ENCODE data around the gene AGT.

Gene AGT

DNA sequence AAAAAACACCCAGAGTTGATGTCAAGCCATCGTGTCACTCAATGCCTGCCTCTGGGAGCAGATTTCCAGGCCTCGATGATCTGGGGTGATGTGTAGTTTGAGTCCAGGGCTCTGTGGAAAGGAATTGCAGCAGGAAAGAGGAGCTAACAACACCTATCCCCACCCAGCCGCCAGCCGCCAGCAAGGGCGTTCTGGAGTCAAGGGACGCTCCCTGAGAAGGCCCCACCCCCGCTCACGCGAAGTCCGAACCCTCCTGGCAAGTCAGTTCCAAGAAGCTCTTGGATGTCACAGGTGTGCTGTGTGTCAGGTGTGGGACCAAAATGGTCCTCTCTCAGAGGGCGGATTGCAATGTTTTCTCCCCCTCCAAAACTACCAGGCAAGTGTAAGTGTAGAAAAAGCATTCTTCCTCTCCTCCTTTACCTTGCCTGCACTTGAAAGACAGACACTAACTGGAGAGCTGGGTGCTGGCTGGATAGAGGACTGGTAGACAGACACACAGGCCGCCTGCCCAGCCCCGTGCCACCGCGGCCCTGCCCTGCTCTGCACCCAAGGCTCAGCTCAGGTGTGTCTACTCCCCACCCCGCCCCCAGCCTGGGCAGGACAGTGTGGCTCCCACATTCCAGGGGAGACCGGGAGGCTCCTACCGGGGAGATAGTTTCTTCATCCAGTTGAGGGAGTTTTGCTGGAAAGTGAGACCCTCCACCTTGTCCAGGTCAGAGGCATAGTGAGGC lies 8.5 kb downstream of the AGT start:
- no peaks in the 10 kb centered on the region for H3K27me3 ChIP-seq

DNA sequence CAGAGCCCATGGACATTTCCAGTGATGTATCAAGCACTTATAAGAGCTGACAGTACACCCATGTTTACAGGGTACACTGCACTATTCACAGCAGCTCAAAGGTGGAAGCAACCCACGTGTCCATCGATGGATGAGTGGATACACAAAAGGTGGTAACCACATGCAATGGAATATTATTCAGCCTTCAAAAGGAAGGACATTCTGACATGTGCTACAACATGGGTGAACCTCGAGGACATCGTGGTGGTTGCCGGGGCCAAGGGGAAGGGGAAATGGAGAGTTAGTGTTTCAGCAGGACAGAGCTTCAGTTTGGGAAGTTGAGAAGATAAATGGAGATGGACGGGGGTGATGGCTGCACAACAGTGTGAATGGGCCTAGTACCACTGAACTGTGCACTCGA lies 9.1 kb downstream of the AGT start:
- Histone ChIP-seq H3K4me3 (no peak overlapping the region), H3K9me3 (no peaks in the 10 kb centered on the region), H3K27me3 (no peaks in the 10 kb centered on the region), H3K36me3 (peaks cover 0 to 3% (median 0%) of the 10 kb centered on the region in 3 donors), H3K27ac (no peak overlapping the region), H3K4me1 (no peaks in the 10 kb centered on the region)
- intact Hi-C loops (cut with DNase I; ENCODE audit: low total_unique reads): no loop called here
- TF ChIP-seq CTCF (IDR thresholded peaks at IDR 0.05): no peak
- no peak for DNase-seq

More for the DNA sequence above, 8.5 kb downstream of the AGT start:
- peaks cover 0 to 4% (median 0%) of the 10 kb centered on the region in 3 donors for H3K36me3 ChIP-seq
- no peaks in the 10 kb centered on the region for H3K9me3 ChIP-seq
- DNase-seq: no peak
- H3K4me1 ChIP-seq: no peaks in the 10 kb centered on the region
- no peak overlapping the region for H3K4me3 ChIP-seq
- no peak for TF ChIP-seq CTCF (IDR thresholded peaks at IDR 0.05)
- intact Hi-C loops (cut with DNase I; ENCODE audit: low total_unique reads): no loop called here
- H3K27ac ChIP-seq: no peak overlapping the region

- H3K4me3 ChIP-seq: no peak overlapping the region
- no peak overlapping the region for H3K27ac ChIP-seq
- DNase-seq: no peak
- intact Hi-C loops (cut with DNase I; ENCODE audit: low total_unique reads): no loop called here
- H3K36me3 ChIP-seq: no peaks in the 10 kb centered on the region
- no peak for TF ChIP-seq CTCF (IDR thresholded peaks at IDR 0.05)
- H3K4me1 ChIP-seq: no peaks in the 10 kb centered on the region
- H3K27me3 ChIP-seq: no peaks in the 10 kb centered on the region
- H3K9me3 ChIP-seq: no peaks in the 10 kb centered on the region
These were observed 10.1 kb downstream of the AGT start for GRCh38 chr1:230703679-230704385.

- TF ChIP-seq CTCF (IDR thresholded peaks at IDR 0.05): no peak
These were observed 10.8 kb downstream of the AGT start for GRCh38 chr1:230702934-230703678.

DNA sequence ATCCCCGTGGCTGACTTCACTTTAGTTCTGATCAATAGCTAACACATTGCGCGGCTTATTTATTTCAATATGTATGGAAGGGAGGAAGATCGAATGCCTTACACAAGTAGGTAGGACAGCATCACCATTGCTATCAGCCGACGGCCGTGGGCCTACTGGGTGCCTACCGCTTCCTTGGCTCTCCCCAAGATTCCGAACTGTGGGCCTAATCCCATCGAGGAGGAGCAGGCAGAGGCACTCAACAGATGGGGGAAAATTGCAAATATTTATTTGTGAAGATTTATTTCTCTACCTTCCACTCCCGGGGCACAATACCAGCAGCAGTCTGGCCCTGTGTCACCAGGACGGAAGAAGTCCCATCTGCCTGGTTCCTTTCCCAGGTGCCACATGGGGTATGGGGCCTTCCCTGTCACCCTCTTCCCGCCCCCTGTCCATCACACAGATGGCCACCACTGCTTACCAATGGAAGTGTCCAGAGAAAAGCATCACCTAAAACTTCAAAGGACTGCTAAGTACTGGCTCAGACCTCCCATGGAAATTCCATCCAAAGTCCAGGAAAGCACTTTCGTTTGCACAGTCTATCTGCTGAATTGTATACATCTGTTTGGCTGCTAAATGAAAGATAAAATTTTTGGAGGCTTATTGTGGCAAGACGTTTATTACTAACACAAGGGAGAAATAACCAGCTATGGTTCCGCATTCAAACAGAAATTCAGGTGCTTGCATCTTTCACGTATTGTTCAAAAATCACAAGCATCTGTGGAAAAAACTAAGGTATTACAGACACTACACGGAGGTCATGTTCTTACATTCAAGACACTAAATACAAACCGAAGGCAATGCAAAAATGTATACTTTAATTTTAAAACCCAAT lies 11.8 kb downstream of the AGT start:
- no peak for DNase-seq
- intact Hi-C loops (cut with DNase I; ENCODE audit: low total_unique reads): no loop called here
- no peak overlapping the region for H3K27ac ChIP-seq
- no peak overlapping the region for H3K4me3 ChIP-seq
- no peak for TF ChIP-seq CTCF (IDR thresholded peaks at IDR 0.05)
- H3K4me1 ChIP-seq: no peaks in the 10 kb centered on the region
- no peaks in the 10 kb centered on the region for H3K9me3 ChIP-seq
- H3K27me3 ChIP-seq: no peaks in the 10 kb centered on the region
- no peaks in the 10 kb centered on the region for H3K36me3 ChIP-seq

More at GRCh38 chr1:230702934-230703678, 10.8 kb downstream of the AGT start:
- intact Hi-C loops (cut with DNase I; ENCODE audit: low total_unique reads): no loop called here
- H3K9me3 ChIP-seq: no peaks in the 10 kb centered on the region
- H3K36me3 ChIP-seq: no peaks in the 10 kb centered on the region
- no peaks in the 10 kb centered on the region for H3K27me3 ChIP-seq
- no peaks in the 10 kb centered on the region for H3K4me1 ChIP-seq
- no peak overlapping the region for H3K4me3 ChIP-seq
- DNase-seq: no peak
- no peak overlapping the region for H3K27ac ChIP-seq

All from tibial artery (tissue), 4 donors.